WERI-Rb-1 (cell line): ENCODE data around the gene FOXD4L4.
"Not testable (repeated sequence)": the region's sequence is repeated elsewhere in the genome, so short reads cannot be mapped to it uniquely, and the experiment has no call there.

Experiments used
- DNase-seq: peaks from one replicate; pipeline ENCODE4 v3.0.0-alpha.2; 2020
- H3K27ac ChIP-seq: fragments of 250-450 bp; sonication (Bioruptor Pico); 2 replicates; pipeline ENCODE4 v1.5.1; 2020; ENCODE audit warnings: mild to moderate bottlenecking, moderate library complexity
- H3K27me3 ChIP-seq: fragments of 250-450 bp; sonication (Bioruptor Pico); 2 replicates; pipeline ENCODE4 v1.5.1; 2021; ENCODE audit warnings: mild to moderate bottlenecking, low read depth, moderate library complexity; ENCODE audit not compliant: insufficient read depth, severe bottlenecking
- H3K36me3 ChIP-seq: fragments of 250-450 bp; sonication (Bioruptor Pico); 2 replicates; pipeline ENCODE4 v1.5.1; 2020; ENCODE audit warnings: mild to moderate bottlenecking, moderate library complexity
- H3K4me3 ChIP-seq: 2 replicates; pipeline ENCODE4 v1.5.1; 2011; ENCODE audit warnings: low read depth, mild to moderate bottlenecking, control low read depth, low read length
- H3K9me3 ChIP-seq: fragments of 250-450 bp; sonication (Bioruptor Pico); 2 replicates; pipeline ENCODE4 v1.5.1; 2021; ENCODE audit warnings: mild to moderate bottlenecking, moderate library complexity; ENCODE audit not compliant: severe bottlenecking

FOXD4L4 gene

DNA sequence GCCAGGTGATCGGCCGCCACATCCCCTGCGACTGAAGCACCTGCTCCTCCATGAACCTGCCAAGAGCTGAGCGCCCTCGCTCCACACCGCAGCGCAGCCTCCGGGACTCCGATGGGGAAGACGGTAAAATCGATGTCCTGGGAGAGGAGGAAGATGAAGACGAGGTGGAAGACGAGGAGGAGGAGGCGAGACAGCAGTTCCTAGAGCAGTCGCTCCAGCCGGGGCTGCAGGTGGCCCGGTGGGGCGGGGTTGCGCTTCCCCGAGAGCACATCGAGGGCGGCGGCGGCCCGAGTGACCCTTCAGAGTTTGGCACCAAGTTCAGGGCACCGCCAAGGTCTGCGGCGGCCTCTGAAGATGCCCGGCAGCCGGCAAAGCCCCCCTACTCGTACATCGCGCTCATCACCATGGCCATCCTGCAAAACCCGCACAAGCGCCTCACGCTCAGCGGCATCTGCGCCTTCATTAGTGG, at the start of gene FOXD4L4:
Gene FOXD4L4 (plus strand): TSS at position 51 of the 469 bp plus-strand sequence. CDS start 0 bp downstream, at position 51.
- H3K9me3 ChIP-seq, H3K36me3 ChIP-seq, H3K27me3 ChIP-seq, H3K27ac ChIP-seq, H3K4me3 ChIP-seq: not testable (repeated sequence)
- peak; percentile 1 for DNase-seq

- DNase-seq, H3K27me3 ChIP-seq, H3K27ac ChIP-seq, H3K4me3 ChIP-seq, H3K9me3 ChIP-seq, H3K36me3 ChIP-seq: not testable (repeated sequence)
Measured at GRCh38 chr9:65703550-65703949, 33.4 kb upstream of the FOXD4L4 start.

DNA sequence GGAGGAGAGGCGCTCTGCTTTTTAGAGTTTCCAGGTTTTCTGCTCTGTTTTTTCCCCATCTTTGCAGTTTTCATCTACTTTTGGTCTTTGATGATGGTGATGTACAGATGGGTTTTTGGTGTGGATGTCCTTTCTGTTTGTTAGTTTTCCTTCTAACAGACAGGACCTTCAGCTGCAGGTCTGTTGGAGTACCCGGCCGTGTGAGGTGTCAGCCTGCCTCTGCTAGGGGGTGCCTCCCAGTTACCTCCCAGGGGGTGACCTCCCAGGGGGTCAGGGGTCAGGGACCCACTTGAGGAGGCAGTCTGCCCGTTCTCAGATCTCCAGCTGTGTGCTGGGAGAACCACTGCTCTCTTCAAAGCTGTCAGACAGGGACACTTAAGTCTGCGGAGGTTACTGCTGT, 22.5 kb upstream of the FOXD4L4 start:
- not testable (repeated sequence) for H3K9me3 ChIP-seq, DNase-seq, H3K27me3 ChIP-seq, H3K36me3 ChIP-seq, H3K4me3 ChIP-seq, H3K27ac ChIP-seq

DNA sequence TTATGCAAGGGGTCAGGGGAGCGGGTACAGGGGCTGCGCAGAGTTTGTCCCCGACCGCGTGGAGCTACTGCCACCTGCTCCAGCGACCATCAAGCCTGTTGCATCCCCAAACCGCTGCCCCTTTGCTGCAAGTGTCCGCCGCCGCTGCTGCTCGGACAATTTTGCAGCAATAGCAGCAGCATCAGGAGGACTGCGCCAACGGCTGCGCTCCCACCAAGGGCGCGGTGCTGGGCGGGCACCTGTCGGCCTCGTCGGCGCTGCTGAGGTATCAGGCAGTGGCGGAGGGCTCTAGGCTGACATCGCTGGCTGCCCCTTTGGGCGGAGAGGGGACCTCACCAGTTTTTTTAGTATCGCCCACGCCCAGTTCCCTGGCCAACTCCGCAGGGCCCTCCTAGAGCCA, 1.2 kb downstream of the FOXD4L4 start:
- H3K4me3 ChIP-seq = not testable (repeated sequence)

More for the DNA sequence above, 1.2 kb downstream of the FOXD4L4 start:
- H3K27ac ChIP-seq, H3K27me3 ChIP-seq, H3K36me3 ChIP-seq, DNase-seq, H3K9me3 ChIP-seq: not testable (repeated sequence)
